Activated CD8-positive, alpha-beta memory T cell treated with anti-CD3 and anti-CD28 coated beads, Interleukin-2, amount 10 ng/mL, durations not matched to agents 7 days and 5 days (primary cell): ENCODE measurements around the gene ATP13A5. TPM values are rescaled to one million over a fixed set of nuclear protein-coding genes. Genes with fewer than 3 reads are reported as not detected.

ENCODE experiments used
- ATAC-seq: fragments of 150-1000 bp; cut with Tn5 transposase; one replicate; pipeline ENCODE4 v1.10.0; 2021; ENCODE audit warnings: moderate library complexity
- CTCF ChIA-PET: fragments of 350-600 bp; sonication (Branson Sonifier 250); formaldehyde crosslinking; loops from one replicate; lab custom pipeline; 2021; ENCODE audit warnings: antibody characterized with exemption; lab: Charles Lee
- DNase-seq: peaks from one replicate; pipeline ENCODE4 v3.0.0-alpha.2; 2020
- H3K27ac Mint-ChIP-seq: one replicate; pipeline ENCODE4 v1.8.0; 2021; ENCODE audit warnings: mild to moderate bottlenecking, mixed read lengths
- H3K27me3 Mint-ChIP-seq: one replicate; pipeline ENCODE4 v1.8.0; 2021; ENCODE audit warnings: mixed read lengths
- H3K36me3 Mint-ChIP-seq: one replicate; pipeline ENCODE4 v1.8.0; 2021; ENCODE audit warnings: mild to moderate bottlenecking, mixed read lengths
- H3K4me1 Mint-ChIP-seq: one replicate; pipeline ENCODE4 v1.8.0; 2021; ENCODE audit warnings: mixed read lengths
- H3K4me3 Mint-ChIP-seq: one replicate; pipeline ENCODE4 v1.8.0; 2021; ENCODE audit warnings: mild to moderate bottlenecking, moderate library complexity, mixed read lengths
- H3K9me3 Mint-ChIP-seq: one replicate; pipeline ENCODE4 v1.8.0; 2022; ENCODE audit warnings: low read depth, mixed read lengths
- total RNA-seq, 2 experiments: library from RNA; stranded (reverse); gene quantifications; one replicate each; pipeline ENCODE4 v1.2.3, GENCODE V29; 2021

Gene ATP13A5
- total RNA-seq, 2 experiments from 2014 or later = not detected

GRCh38 chr3:193230610-193231009 lies 147.9 kb downstream of the ATP13A5 start:
- H3K4me3 Mint-ChIP-seq = no peak overlapping the region
- no peaks in the 10 kb centered on the region for H3K4me1 Mint-ChIP-seq
- no peaks in the 10 kb centered on the region for H3K27me3 Mint-ChIP-seq
- H3K36me3 Mint-ChIP-seq = no peaks in the 10 kb centered on the region
- CTCF ChIA-PET = no interaction called here
- ATAC-seq (no peak), DNase-seq (no peak)
- no peaks in the 10 kb centered on the region for H3K9me3 Mint-ChIP-seq
- no peak overlapping the region for H3K27ac Mint-ChIP-seq

GRCh38 chr3:193229851-193230420 lies 148.6 kb downstream of the ATP13A5 start:
- no peak for ATAC-seq
- Mint-ChIP-seq H3K27me3 (no peaks in the 10 kb centered on the region), H3K4me3 (no peak overlapping the region), H3K27ac (no peak overlapping the region), H3K36me3 (no peaks in the 10 kb centered on the region), H3K4me1 (no peaks in the 10 kb centered on the region), H3K9me3 (no peaks in the 10 kb centered on the region)
- CTCF ChIA-PET = no interaction called here
- DNase-seq = no peak

GRCh38 chr3:193228206-193228605 lies 150.3 kb downstream of the ATP13A5 start:
- H3K27ac Mint-ChIP-seq = no peak overlapping the region
- no peaks in the 10 kb centered on the region for H3K27me3 Mint-ChIP-seq
- H3K4me1 Mint-ChIP-seq = no peaks in the 10 kb centered on the region
- no peaks in the 10 kb centered on the region for H3K9me3 Mint-ChIP-seq
- no peak overlapping the region for H3K4me3 Mint-ChIP-seq
- H3K36me3 Mint-ChIP-seq = no peaks in the 10 kb centered on the region
- CTCF ChIA-PET = no interaction called here
- ATAC-seq (no peak), DNase-seq (no peak)

GRCh38 chr3:193225302-193226125 lies 153.0 kb downstream of the ATP13A5 start:
- DNase-seq (no peak), ATAC-seq (no peak)
- H3K36me3 Mint-ChIP-seq = no peaks in the 10 kb centered on the region
- H3K9me3 Mint-ChIP-seq = no peaks in the 10 kb centered on the region
- H3K4me3 Mint-ChIP-seq = no peak overlapping the region
- CTCF ChIA-PET = no interaction called here
- no peak overlapping the region for H3K27ac Mint-ChIP-seq
- H3K4me1 Mint-ChIP-seq = no peaks in the 10 kb centered on the region
- no peaks in the 10 kb centered on the region for H3K27me3 Mint-ChIP-seq

Other genes with a start within 250 kb of the ATP13A5 start
- gene PLAAT1, start 137.5 kb downstream of the ATP13A5 start, total RNA-seq = not detected
- 1 to 10 TPM; 3.7 to 6.5 TPM for gene ATP13A4, start 176.1 kb upstream of the ATP13A5 start, total RNA-seq
- gene OPA1, start 214.5 kb upstream of the ATP13A5 start, total RNA-seq = 10 to 100 TPM; 56.5 to 61.7 TPM